ENCODE measurements around the gene SAFB. TPM values are rescaled to one million over a fixed set of nuclear protein-coding genes. Genes with fewer than 3 reads are reported as not detected.
A peak's percentile ranks its signal among the peaks of the same experiment; 100 is the strongest.

The SAFB gene
- total and polyA plus RNA-seq, 9 donors = 64.1 to 108 (median 75.2) TPM

DNA sequence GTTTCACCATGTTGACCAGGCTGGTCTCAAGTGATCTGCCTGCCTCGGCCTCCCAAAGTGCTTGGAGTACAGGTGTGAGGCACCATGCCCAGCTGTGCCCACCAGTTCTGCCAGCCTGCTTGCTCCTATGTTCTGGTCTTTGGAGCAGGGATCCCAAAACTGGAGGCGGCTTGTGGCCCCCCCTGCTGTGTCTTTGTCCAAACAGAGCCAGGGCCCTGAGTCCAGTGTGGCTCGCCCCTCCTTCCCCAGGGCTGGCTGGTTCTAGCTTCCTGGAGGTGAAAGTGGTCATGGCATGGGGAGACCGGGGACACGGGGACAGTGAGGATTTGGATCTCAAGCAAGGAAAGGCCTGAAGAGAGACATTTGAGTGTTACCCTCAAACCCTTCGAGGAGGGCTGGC, 43.6 kb upstream of the SAFB start:
- no peak for DNase-seq
- Histone ChIP-seq H3K36me3 (no peaks in the 10 kb centered on the region), H3K27ac (no peak overlapping the region), H3K27me3 (no peaks in the 10 kb centered on the region), H3K4me1 (ENCODE audit: insufficient read depth) (peaks cover 1% of the 10 kb centered on the region), H3K4me3 (no peak overlapping the region), H3K9me3 (no peaks in the 10 kb centered on the region)
- TF ChIP-seq POLR2A (IDR thresholded peaks at IDR 0.05) (no peak), CTCF (IDR thresholded peaks at IDR 0.05) (no peak), EP300 (IDR thresholded peaks at IDR 0.05) (no peak)
- 83 to 97% (median 91%) methylated on average over 6 of the region's 6 CpGs for WGBS, 3 donors
- intact Hi-C loops (cut with DNase I) = no loop called here

DNA sequence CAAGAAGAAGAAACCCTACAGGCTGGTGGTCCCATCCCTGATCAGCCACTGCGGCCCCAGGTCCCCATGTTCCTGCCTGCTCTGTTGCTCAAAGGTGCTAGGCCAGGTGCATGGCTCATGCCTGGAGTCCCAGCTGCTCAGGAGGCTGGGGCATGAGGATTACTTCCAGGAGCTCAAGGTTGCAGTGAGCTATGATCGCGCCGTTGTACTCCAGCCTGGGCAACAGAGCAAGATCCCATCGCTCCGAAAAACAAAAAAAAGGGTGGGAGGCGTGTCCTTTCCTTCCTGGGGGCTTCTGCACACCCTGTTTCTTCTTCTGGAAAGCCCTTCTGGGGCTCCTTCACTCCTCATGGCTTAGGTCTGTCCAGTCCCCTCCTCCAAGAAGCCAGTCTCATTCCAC, 43.2 kb upstream of the SAFB start:
- H3K4me1 ChIP-seq (ENCODE audit: insufficient read depth) = peaks cover 1% of the 10 kb centered on the region
- H3K27ac ChIP-seq = no peak overlapping the region
- TF ChIP-seq POLR2A (IDR thresholded peaks at IDR 0.05) (no peak), CTCF (IDR thresholded peaks at IDR 0.05) (no peak), EP300 (IDR thresholded peaks at IDR 0.05) (no peak)
- no peak overlapping the region for H3K4me3 ChIP-seq
- 90 to 96% (median 91%) methylated on average over 7 of the region's 7 CpGs for WGBS, 3 donors
- no peak for DNase-seq
- intact Hi-C loops (cut with DNase I) = loop anchor here in 3 of 4 donors (2.0 to 5.0 kb wide), 2 partner anchors 532 to 533 kb away; no protein-coding TSS in a partner anchor
- no peaks in the 10 kb centered on the region for H3K36me3 ChIP-seq
- H3K27me3 ChIP-seq = no peaks in the 10 kb centered on the region
- H3K9me3 ChIP-seq = no peaks in the 10 kb centered on the region

- Histone ChIP-seq H3K4me3 (no peak overlapping the region), H3K9me3 (no peaks in the 10 kb centered on the region), H3K27ac (no peak overlapping the region), H3K27me3 (no peaks in the 10 kb centered on the region), H3K36me3 (no peaks in the 10 kb centered on the region), H3K4me1 (ENCODE audit: insufficient read depth) (peaks cover 1% of the 10 kb centered on the region)
- no peak for TF ChIP-seq CTCF (IDR thresholded peaks at IDR 0.05)
- TF ChIP-seq POLR2A (IDR thresholded peaks at IDR 0.05) = no peak
- no peak for TF ChIP-seq EP300 (IDR thresholded peaks at IDR 0.05)
- no peak for DNase-seq
- WGBS, 3 donors = 36 to 50% (median 44%) methylated on average over 12 of the region's 12 CpGs
- intact Hi-C loops (cut with DNase I) = loop anchor here in 3 of 4 donors (2.0 to 5.0 kb wide), 2 partner anchors 533 kb away; no protein-coding TSS in a partner anchor
Measured at GRCh38 chr19:5580161-5580571, 42.7 kb upstream of the SAFB start.

DNA sequence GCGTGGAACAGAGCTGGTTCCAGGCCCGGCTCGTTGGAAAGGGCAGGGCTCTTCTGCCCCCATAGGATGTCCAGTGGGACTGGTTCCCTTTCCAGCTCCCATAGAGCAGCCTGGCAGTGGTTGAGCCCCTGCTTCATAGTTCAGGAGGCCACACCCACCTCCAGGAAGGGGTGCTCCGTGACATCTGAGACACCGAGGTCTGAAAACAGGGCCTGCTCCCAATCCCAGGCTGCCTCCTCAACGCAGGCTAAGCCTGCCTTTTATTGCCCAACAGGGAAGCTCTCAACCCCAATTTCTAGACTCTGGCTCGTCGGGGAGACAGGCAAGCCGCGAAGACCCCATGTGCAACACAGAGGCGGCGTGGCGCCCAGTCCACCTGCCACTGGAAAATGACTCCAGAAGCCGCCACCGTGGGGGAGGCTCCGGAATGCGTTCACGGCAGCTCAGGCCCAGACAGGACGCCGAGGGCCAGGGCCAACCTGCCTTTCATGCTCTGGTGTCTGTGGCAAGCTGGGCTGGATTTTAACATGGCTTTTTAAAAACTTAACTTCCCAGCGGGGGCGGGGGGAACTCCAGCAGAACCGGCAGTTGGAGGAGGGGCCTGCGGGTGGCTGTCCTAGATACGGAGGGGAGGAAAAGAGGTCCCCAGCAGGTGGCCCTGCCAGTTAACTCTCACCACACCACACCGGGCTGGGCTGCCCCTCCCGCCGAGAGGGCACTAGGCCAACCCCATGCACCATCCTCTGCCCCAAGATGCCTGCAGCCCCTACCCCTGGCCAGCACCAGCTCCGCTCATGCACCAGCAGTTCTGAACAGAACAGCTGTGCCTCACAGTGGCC, 37.2 kb upstream of the SAFB start:
- Histone ChIP-seq H3K27ac (no peak overlapping the region), H3K9me3 (no peaks in the 10 kb centered on the region), H3K36me3 (no peaks in the 10 kb centered on the region), H3K27me3 (no peaks in the 10 kb centered on the region), H3K4me1 (ENCODE audit: insufficient read depth) (no peaks in the 10 kb centered on the region), H3K4me3 (no peak overlapping the region)
- 40 to 55% (median 44%) methylated on average over 29 of the region's 29 CpGs for WGBS, 3 donors
- DNase-seq = peak in 1 of 5 donors; percentile 53
- intact Hi-C loops (cut with DNase I) = no loop called here
- TF ChIP-seq POLR2A (IDR thresholded peaks at IDR 0.05) = no peak
- TF ChIP-seq EP300 (IDR thresholded peaks at IDR 0.05) = no peak

Measured in ovary (tissue), 9 donors.